Cerebellar cortex (tissue), 1 donor: ENCODE results near the gene MAP3K4.
"Not testable (repeated sequence)": the region's sequence is repeated elsewhere in the genome, so short reads cannot be mapped to it uniquely, and the experiment has no call there.

ENCODE experiments used
- DNase-seq: peaks from one replicate; pipeline ENCODE4 v3.0.0-alpha.2; 2015; ENCODE audit warnings: low spot score

Gene MAP3K4

GRCh38 chr6:160967833-160968232 is 23.7 kb upstream of the MAP3K4 start:
- DNase-seq = no peak

- no peak for DNase-seq
Measured at GRCh38 chr6:160971171-160971570, 20.4 kb upstream of the MAP3K4 start.

- no peak for DNase-seq
Measured at GRCh38 chr6:160972111-160972510, 19.5 kb upstream of the MAP3K4 start.

GRCh38 chr6:160972594-160972993 is 19.0 kb upstream of the MAP3K4 start:
- not testable (repeated sequence) for DNase-seq

GRCh38 chr6:160973311-160974250 is 18.0 kb upstream of the MAP3K4 start:
- no peak for DNase-seq

GRCh38 chr6:160974304-160974771 is 17.2 kb upstream of the MAP3K4 start:
- DNase-seq = no peak

- DNase-seq = no peak
Measured at GRCh38 chr6:160975162-160975561, 16.4 kb upstream of the MAP3K4 start.

- DNase-seq = not testable (repeated sequence)
Measured at GRCh38 chr6:160975961-160976360, 15.6 kb upstream of the MAP3K4 start.

GRCh38 chr6:160978141-160978901 is 13.2 kb upstream of the MAP3K4 start:
- DNase-seq = no peak

- no peak for DNase-seq
Measured at GRCh38 chr6:160979061-160979708, 12.4 kb upstream of the MAP3K4 start.

GRCh38 chr6:160983377-160983948 is 8.1 kb upstream of the MAP3K4 start:
- not testable (repeated sequence) for DNase-seq

GRCh38 chr6:160986851-160987250 is 4.7 kb upstream of the MAP3K4 start:
- DNase-seq = no peak

- no peak for DNase-seq
Measured at GRCh38 chr6:160987265-160987664, 4.3 kb upstream of the MAP3K4 start.

- no peak for DNase-seq
Measured at GRCh38 chr6:160990847-160991405, 643 bp upstream of the MAP3K4 start.

GRCh38 chr6:160992061-160992979 is 751 bp downstream of the MAP3K4 start:
- DNase-seq = peak; percentile 84

GRCh38 chr6:160992980-160993314 is 1.4 kb downstream of the MAP3K4 start:
- DNase-seq = no peak

- DNase-seq = no peak
Measured at GRCh38 chr6:160995271-160995670, 3.7 kb downstream of the MAP3K4 start.

GRCh38 chr6:160996131-160996601 is 4.6 kb downstream of the MAP3K4 start:
- DNase-seq = peak; percentile 22

GRCh38 chr6:160998217-160998616 is 6.6 kb downstream of the MAP3K4 start:
- DNase-seq = no peak

- no peak for DNase-seq
Measured at GRCh38 chr6:160998766-160999165, 7.2 kb downstream of the MAP3K4 start.

- DNase-seq = peak; percentile 86
Measured at GRCh38 chr6:160999516-160999915, 7.9 kb downstream of the MAP3K4 start.
